HepG2 (cell line): ENCODE results near the gene TMIGD3.

Experiments
- NBN ChIP-seq: fragments of 450-650 bp; conservative IDR thresholded peaks from 2 replicates; pipeline ENCODE4 v1.6.1; 2017
- ZNF12 ChIP-seq: sonication (generic); formaldehyde crosslinking; IDR thresholded peaks from 2 replicates; pipeline ENCODE4 v1.5.0; 2020; ENCODE audit warnings: missing genetic modification reagents

DNA sequence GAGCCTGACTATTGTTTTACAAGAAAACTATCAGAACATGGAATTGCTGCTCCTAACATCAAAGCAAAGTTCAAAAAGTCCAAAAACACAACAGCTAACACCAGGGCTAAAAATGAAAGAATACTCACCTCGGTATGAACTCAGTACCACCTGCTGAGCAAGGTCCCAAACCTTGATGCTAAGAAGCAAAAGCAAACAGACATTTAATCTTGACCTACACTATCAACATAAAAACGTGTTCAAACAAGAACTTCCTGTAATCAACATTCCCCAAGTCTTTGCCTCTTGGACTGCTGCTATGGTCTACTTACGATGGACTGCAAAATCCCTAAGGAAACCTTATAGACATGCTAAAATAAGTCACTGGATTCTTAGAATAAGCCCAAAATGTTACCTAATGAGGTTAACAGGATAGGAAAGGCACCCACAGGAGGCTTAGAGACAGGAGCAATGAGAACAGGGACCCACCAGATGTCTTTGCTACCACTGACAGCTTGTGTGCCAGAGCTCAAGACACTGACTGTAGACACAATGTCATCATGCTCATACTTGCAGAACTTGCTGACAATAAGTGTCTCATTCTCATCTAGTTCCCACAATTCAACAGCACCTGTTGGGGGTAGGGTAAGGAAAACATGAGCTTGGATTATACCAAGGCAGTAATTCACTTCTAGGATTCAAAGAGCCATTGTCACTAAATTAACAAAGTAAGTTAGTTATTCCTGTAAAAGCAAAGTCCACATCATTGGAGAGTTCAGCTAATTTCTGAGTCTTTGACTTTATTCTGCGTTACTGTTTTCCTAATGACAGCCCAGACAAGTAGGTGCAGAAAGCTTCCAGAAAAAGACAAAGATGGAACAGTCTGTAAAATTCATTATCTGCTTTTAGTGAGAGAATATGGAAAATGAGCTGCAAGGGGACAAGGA is 56.2 kb downstream of the TMIGD3 start:
- TF ChIP-seq ZNF12 (CRISPR knock-in tag) (no peak), NBN (no peak)
